Loucy (cell line): ENCODE data around the gene CHI3L2.

Experiments
- H2AFZ ChIP-seq: fragments of 200-600 bp; sonication (generic); 2 replicates; pipeline ENCODE4 v1.6.0; 2016; ENCODE audit warnings: antibody characterized with exemption, mild to moderate bottlenecking, low read length, moderate library complexity
- H3F3A ChIP-seq: fragments of 200-600 bp; 2 replicates; pipeline ENCODE4 v1.6.0; 2016; ENCODE audit warnings: antibody characterized with exemption, low read depth, mild to moderate bottlenecking
- H3K27me3 ChIP-seq: fragments of 200-600 bp; sonication (generic); 2 replicates; pipeline ENCODE4 v1.6.1; 2014; ENCODE audit warnings: low read length, mild to moderate bottlenecking; ENCODE audit not compliant: insufficient read depth, poor library complexity, severe bottlenecking
- H3K36me3 ChIP-seq: fragments of 200-600 bp; sonication (generic); 2 replicates; pipeline ENCODE4 v1.6.1; 2016; ENCODE audit warnings: low read length; ENCODE audit not compliant: insufficient read depth
- H3K4me1 ChIP-seq: fragments of 200-600 bp; sonication (generic); 2 replicates; pipeline ENCODE4 v1.5.1; 2014; ENCODE audit warnings: low read length, mild to moderate bottlenecking; ENCODE audit not compliant: insufficient read depth, poor library complexity, severe bottlenecking
- H3K4me2 ChIP-seq: fragments of 200-600 bp; sonication (generic); 2 replicates; pipeline ENCODE4 v1.6.0; 2014; ENCODE audit warnings: antibody characterized with exemption, low read length, low read depth, mild to moderate bottlenecking; ENCODE audit not compliant: poor library complexity, severe bottlenecking
- H3K4me3 ChIP-seq: fragments of 200-600 bp; sonication (generic); 2 replicates; pipeline ENCODE4 v1.5.1; 2014; ENCODE audit warnings: low read length, mild to moderate bottlenecking, mixed read lengths; ENCODE audit not compliant: poor library complexity, severe bottlenecking
- H3K79me2 ChIP-seq: fragments of 200-600 bp; sonication (generic); 2 replicates; pipeline ENCODE4 v1.6.1; 2014; ENCODE audit warnings: low read length; ENCODE audit not compliant: insufficient read depth
- H3K9ac ChIP-seq: fragments of 200-600 bp; sonication (generic); 2 replicates; pipeline ENCODE4 v1.6.0; 2014; ENCODE audit warnings: mild to moderate bottlenecking, low read depth, low read length, moderate library complexity; ENCODE audit not compliant: poor library complexity, severe bottlenecking
- H3K9me2 ChIP-seq: fragments of 200-600 bp; sonication (generic); replicated peaks from 2 replicates; pipeline ENCODE4 v1.6.1; 2016; ENCODE audit warnings: low read depth, low read length, mixed read lengths
- H3K9me3 ChIP-seq: fragments of 200-600 bp; sonication (generic); 2 replicates; pipeline ENCODE4 v1.6.1; 2014; ENCODE audit warnings: mild to moderate bottlenecking, antibody characterized with exemption, low read length, low read depth; ENCODE audit not compliant: insufficient read depth
- H4K20me1 ChIP-seq: fragments of 200-600 bp; sonication (generic); 2 replicates; pipeline ENCODE4 v1.6.0; 2014; ENCODE audit warnings: antibody characterized with exemption, low read length, mild to moderate bottlenecking; ENCODE audit not compliant: insufficient read depth, poor library complexity, severe bottlenecking
- CTCF ChIP-seq: fragments of 200-600 bp; sonication (generic); conservative IDR thresholded peaks from 2 replicates; pipeline ENCODE4 v1.5.1; 2014; ENCODE audit warnings: mild to moderate bottlenecking, antibody characterized with exemption, low read length
- EZH2phosphoT487 ChIP-seq: fragments of 200-600 bp; IDR thresholded peaks from 2 replicates; pipeline ENCODE4 v1.6.1; 2018; ENCODE audit warnings: antibody characterized with exemption, mild to moderate bottlenecking, moderate library complexity, borderline replicate concordance

The CHI3L2 gene

GRCh38 chr1:111221633-111222291, 5.8 kb upstream of the CHI3L2 start:
- Histone ChIP-seq H3K36me3 (no peaks in the 10 kb centered on the region), H3K4me3 (peak overlapping the region; percentile 60), H3K27me3 (no peaks in the 10 kb centered on the region), H3K9me2 (no peaks in the 10 kb centered on the region), H2AFZ (no peak overlapping the region), H3F3A (peaks cover 10% of the 10 kb centered on the region; the same call in 1 of the 2 replicates), H4K20me1 (no peaks in the 10 kb centered on the region), H3K4me2 (peak overlapping the region; percentile 80), H3K79me2 (peaks cover 8% of the 10 kb centered on the region; the same call in 1 of the 2 replicates), H3K9ac (peak overlapping the region; percentile 76), H3K4me1 (peaks cover 78% of the 10 kb centered on the region), H3K9me3 (no peaks in the 10 kb centered on the region)
- TF ChIP-seq EZH2phosphoT487: no peak
- TF ChIP-seq CTCF: 0 out of 2 replicates have a peak, but pooled peaks have one; percentile 12

- H3K4me3 ChIP-seq: peak overlapping the region; percentile 60
- H3K4me1 ChIP-seq: peaks cover 70% of the 10 kb centered on the region
- H3K9ac ChIP-seq: peak overlapping the region; percentile 76
- no peaks in the 10 kb centered on the region for H3K9me2 ChIP-seq
- H3K9me3 ChIP-seq: no peaks in the 10 kb centered on the region
- peaks cover 8% of the 10 kb centered on the region; the same call in 1 of the 2 replicates for H3K79me2 ChIP-seq
- peak overlapping the region; percentile 80 for H3K4me2 ChIP-seq
- TF ChIP-seq CTCF (peak; percentile 98), EZH2phosphoT487 (no peak)
- H3K27me3 ChIP-seq: no peaks in the 10 kb centered on the region
- no peaks in the 10 kb centered on the region for H4K20me1 ChIP-seq
- H3F3A ChIP-seq: 0 out of 2 replicates have a peak, but pooled peaks cover 6% of the 10 kb centered on the region
- H3K36me3 ChIP-seq: no peaks in the 10 kb centered on the region
- 0 out of 2 replicates have a peak overlapping the region, but pooled peaks have one; percentile 9 for H2AFZ ChIP-seq
Observed at GRCh38 chr1:111222308-111223125, 5.0 kb upstream of the CHI3L2 start.

GRCh38 chr1:111223126-111223685, 4.3 kb upstream of the CHI3L2 start:
- Histone ChIP-seq H3K79me2 (peaks cover 8% of the 10 kb centered on the region; the same call in 1 of the 2 replicates), H3K9me3 (no peaks in the 10 kb centered on the region), H3F3A (0 out of 2 replicates have a peak, but pooled peaks cover 6% of the 10 kb centered on the region), H3K4me3 (no peak overlapping the region), H3K9me2 (no peaks in the 10 kb centered on the region), H3K4me2 (peak overlapping the region; percentile 80), H4K20me1 (no peaks in the 10 kb centered on the region), H2AFZ (0 out of 2 replicates have a peak overlapping the region, but pooled peaks have one; percentile 9), H3K27me3 (no peaks in the 10 kb centered on the region), H3K9ac (no peak overlapping the region), H3K36me3 (no peaks in the 10 kb centered on the region), H3K4me1 (peaks cover 64% of the 10 kb centered on the region)
- peak; percentile 3; the same call in 1 of the 2 replicates for TF ChIP-seq CTCF
- TF ChIP-seq EZH2phosphoT487: no peak
